Measurements from ENCODE around the gene MYO7B.

MYO7B gene

GRCh38 chr2:127650785-127651380 lies 115.4 kb downstream of the MYO7B start:
- DNase-seq (ENCODE audit: low read depth), result no peak

- DNase-seq (ENCODE audit: low read depth), result no peak
Measured at GRCh38 chr2:127651381-127651809, 115.9 kb downstream of the MYO7B start.

- no peak for DNase-seq (ENCODE audit: low read depth)
Measured at GRCh38 chr2:127651971-127652550, 116.6 kb downstream of the MYO7B start.

- no peak for DNase-seq (ENCODE audit: low read depth)
Measured at GRCh38 chr2:127652786-127653357, 117.4 kb downstream of the MYO7B start.

- DNase-seq (ENCODE audit: low read depth), result no peak
Measured at GRCh38 chr2:127653421-127654083, 118.1 kb downstream of the MYO7B start.

- DNase-seq (ENCODE audit: low read depth), result no peak
Measured at GRCh38 chr2:127654084-127654837, 118.8 kb downstream of the MYO7B start.

- no peak for DNase-seq (ENCODE audit: low read depth)
Measured at GRCh38 chr2:127654838-127655175, 119.3 kb downstream of the MYO7B start.

GRCh38 chr2:127655209-127656073 lies 120.0 kb downstream of the MYO7B start:
- DNase-seq (ENCODE audit: low read depth), result no peak

GRCh38 chr2:127656569-127657231 lies 121.2 kb downstream of the MYO7B start:
- DNase-seq (ENCODE audit: low read depth), result no peak

- DNase-seq (ENCODE audit: low read depth), result no peak
Measured at GRCh38 chr2:127657232-127657595, 121.7 kb downstream of the MYO7B start.

- DNase-seq (ENCODE audit: low read depth), result no peak
Measured at GRCh38 chr2:127658146-127658545, 122.7 kb downstream of the MYO7B start.

- no peak for DNase-seq (ENCODE audit: low read depth)
Measured at GRCh38 chr2:127658641-127659407, 123.3 kb downstream of the MYO7B start.

GRCh38 chr2:127659408-127660290 lies 124.2 kb downstream of the MYO7B start:
- DNase-seq (ENCODE audit: low read depth), result no peak

GRCh38 chr2:127660291-127660578 lies 124.8 kb downstream of the MYO7B start:
- no peak for DNase-seq (ENCODE audit: low read depth)

- no peak for DNase-seq (ENCODE audit: low read depth)
Measured at GRCh38 chr2:127661072-127661649, 125.7 kb downstream of the MYO7B start.

GRCh38 chr2:127661949-127662510 lies 126.5 kb downstream of the MYO7B start:
- DNase-seq (ENCODE audit: low read depth), result no peak

GRCh38 chr2:127662937-127663565 lies 127.6 kb downstream of the MYO7B start:
- DNase-seq (ENCODE audit: low read depth), result no peak

- no peak for DNase-seq (ENCODE audit: low read depth)
Measured at GRCh38 chr2:127663566-127664064, 128.1 kb downstream of the MYO7B start.
